WTC11 (cell line): ENCODE results near the gene HSPA1B.
"Not testable (repeated sequence)": the region's sequence is repeated elsewhere in the genome, so short reads cannot be mapped to it uniquely, and the experiment has no call there.

Experiments used
- CBFB ChIP-seq: sonication (generic); formaldehyde crosslinking; IDR thresholded peaks from 2 replicates; pipeline ENCODE4 v1.8.1; 2022; ENCODE audit warnings: mild to moderate bottlenecking, low read depth, missing genetic modification reagents
- CREB1 ChIP-seq: sonication (generic); formaldehyde crosslinking; IDR thresholded peaks from 2 replicates; pipeline ENCODE4 v1.8.0; 2023; ENCODE audit warnings: mild to moderate bottlenecking, missing genetic modification reagents
- CTCF ChIP-seq: fragments of 200-600 bp; IDR thresholded peaks from 2 replicates; pipeline ENCODE4 v1.8.0; 2022; ENCODE audit warnings: antibody characterized with exemption
- NR3C1 ChIP-seq: sonication (generic); formaldehyde crosslinking; conservative IDR thresholded peaks from 2 replicates; pipeline ENCODE4 v1.8.1; 2023; ENCODE audit warnings: low read depth, mild to moderate bottlenecking, missing genetic modification reagents
- PREB ChIP-seq: sonication (generic); formaldehyde crosslinking; IDR thresholded peaks from 2 replicates; pipeline ENCODE4 v1.8.1; 2022; ENCODE audit warnings: mild to moderate bottlenecking, missing genetic modification reagents, moderate library complexity, borderline replicate concordance
- RORB ChIP-seq: fragments of 250-450 bp; sonication (Bioruptor Pico); IDR thresholded peaks from 2 replicates; pipeline ENCODE4 v1.9.0; 2021; ENCODE audit warnings: mild to moderate bottlenecking
- SP1 ChIP-seq: sonication (generic); formaldehyde crosslinking; conservative IDR thresholded peaks from 2 replicates; pipeline ENCODE4 v1.8.1; 2022; ENCODE audit warnings: missing genetic modification reagents
- TCF7 ChIP-seq: sonication (generic); formaldehyde crosslinking; IDR thresholded peaks from 2 replicates; pipeline ENCODE4 v1.8.0; 2022; ENCODE audit warnings: mild to moderate bottlenecking, low read depth, missing genetic modification reagents, moderate library complexity
- USF1 ChIP-seq: sonication (generic); formaldehyde crosslinking; IDR thresholded peaks from 2 replicates; pipeline ENCODE4 v1.8.0; 2022; ENCODE audit warnings: mild to moderate bottlenecking, missing genetic modification reagents
- ZBTB43 ChIP-seq: sonication (generic); formaldehyde crosslinking; IDR thresholded peaks from 2 replicates; pipeline ENCODE4 v1.8.1; 2023; ENCODE audit warnings: mild to moderate bottlenecking, missing genetic modification reagents
- ZNF219 ChIP-seq: sonication (generic); formaldehyde crosslinking; IDR thresholded peaks from 2 replicates; pipeline ENCODE4 v1.8.0; 2023; ENCODE audit warnings: missing genetic modification reagents, mild to moderate bottlenecking, borderline replicate concordance
- ZNF263 ChIP-seq: sonication (generic); formaldehyde crosslinking; IDR thresholded peaks from 2 replicates; pipeline ENCODE4 v1.8.1; 2022; ENCODE audit warnings: low read depth, mild to moderate bottlenecking, moderate library complexity, missing genetic modification reagents

GRCh38 chr6:31839779-31840126 lies 12.2 kb downstream of the HSPA1B start:
- TF ChIP-seq PREB (CRISPR knock-in tag); NR3C1 (CRISPR knock-in tag); USF1 (CRISPR knock-in tag); RORB; ZNF219 (CRISPR knock-in tag); CTCF; CBFB (CRISPR knock-in tag); ZNF263 (CRISPR knock-in tag); TCF7; CREB1 (CRISPR knock-in tag); SP1 (CRISPR knock-in tag); ZBTB43 (CRISPR knock-in tag): not testable (repeated sequence)
